Measurements from ENCODE around the gene SRXN1. TPM values are rescaled to one million over a fixed set of nuclear protein-coding genes. Genes with fewer than 3 reads are reported as not detected.

Gene SRXN1
- total RNA-seq, 4 donors from 2014 or later: 13.4 to 24.0 (median 22.7) TPM

GRCh38 chr20:605237-605636 lies 47.8 kb downstream of the SRXN1 start:
- no peak for TF ChIP-seq CTCF (IDR thresholded peaks at IDR 0.05; ENCODE audit: low read depth)

- TF ChIP-seq CTCF (IDR thresholded peaks at IDR 0.05; ENCODE audit: low read depth): no peak
These were observed 49.8 kb downstream of the SRXN1 start for GRCh38 chr20:603116-603640.

GRCh38 chr20:602111-602970 lies 50.7 kb downstream of the SRXN1 start:
- no peak for TF ChIP-seq CTCF (IDR thresholded peaks at IDR 0.05; ENCODE audit: low read depth)

- TF ChIP-seq CTCF (IDR thresholded peaks at IDR 0.05; ENCODE audit: low read depth): no peak
These were observed 52.3 kb downstream of the SRXN1 start for GRCh38 chr20:600736-601135.

GRCh38 chr20:600141-600540 lies 52.9 kb downstream of the SRXN1 start:
- no peak for TF ChIP-seq CTCF (IDR thresholded peaks at IDR 0.05; ENCODE audit: low read depth)

- TF ChIP-seq CTCF (IDR thresholded peaks at IDR 0.05; ENCODE audit: low read depth): no peak
These were observed 54.7 kb downstream of the SRXN1 start for GRCh38 chr20:598133-598850.

GRCh38 chr20:597560-597959 lies 55.4 kb downstream of the SRXN1 start:
- TF ChIP-seq CTCF (IDR thresholded peaks at IDR 0.05; ENCODE audit: low read depth): no peak
